ENCODE results near the gene FAM53A. TPM values are rescaled to one million over a fixed set of nuclear protein-coding genes. Genes with fewer than 3 reads are reported as not detected.

FAM53A gene
- total RNA-seq, 4 donors from 2014 or later: 1.3 to 3.2 TPM; not detected in 2

DNA sequence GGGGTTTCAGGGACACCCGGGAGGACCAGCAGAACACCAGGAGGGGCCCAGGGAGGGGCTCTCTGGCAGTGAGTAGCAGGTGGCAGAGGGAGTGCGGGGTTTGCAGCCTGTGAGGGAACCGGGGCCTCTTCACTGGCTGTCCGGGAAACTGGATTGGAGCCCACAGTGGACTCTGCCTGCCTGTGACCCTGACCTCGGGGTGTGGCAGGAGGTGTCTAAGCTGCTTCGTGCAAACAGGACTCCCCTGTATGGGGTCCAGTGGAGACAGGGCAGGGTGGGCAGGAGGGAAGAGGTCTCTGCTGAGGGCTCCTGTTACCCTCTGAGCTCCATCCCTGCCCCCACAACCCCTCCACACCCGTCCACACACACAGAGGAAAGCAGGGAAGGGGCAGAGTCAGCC, 50.1 kb downstream of the FAM53A start:
- no peak overlapping the region for H3K27ac ChIP-seq
- TF ChIP-seq, protein P1, sequence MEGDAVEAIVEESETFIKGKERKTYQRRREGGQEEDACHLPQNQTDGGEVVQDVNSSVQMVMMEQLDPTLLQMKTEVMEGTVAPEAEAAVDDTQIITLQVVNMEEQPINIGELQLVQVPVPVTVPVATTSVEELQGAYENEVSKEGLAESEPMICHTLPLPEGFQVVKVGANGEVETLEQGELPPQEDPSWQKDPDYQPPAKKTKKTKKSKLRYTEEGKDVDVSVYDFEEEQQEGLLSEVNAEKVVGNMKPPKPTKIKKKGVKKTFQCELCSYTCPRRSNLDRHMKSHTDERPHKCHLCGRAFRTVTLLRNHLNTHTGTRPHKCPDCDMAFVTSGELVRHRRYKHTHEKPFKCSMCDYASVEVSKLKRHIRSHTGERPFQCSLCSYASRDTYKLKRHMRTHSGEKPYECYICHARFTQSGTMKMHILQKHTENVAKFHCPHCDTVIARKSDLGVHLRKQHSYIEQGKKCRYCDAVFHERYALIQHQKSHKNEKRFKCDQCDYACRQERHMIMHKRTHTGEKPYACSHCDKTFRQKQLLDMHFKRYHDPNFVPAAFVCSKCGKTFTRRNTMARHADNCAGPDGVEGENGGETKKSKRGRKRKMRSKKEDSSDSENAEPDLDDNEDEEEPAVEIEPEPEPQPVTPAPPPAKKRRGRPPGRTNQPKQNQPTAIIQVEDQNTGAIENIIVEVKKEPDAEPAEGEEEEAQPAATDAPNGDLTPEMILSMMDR (IDR thresholded peaks at IDR 0.05): no peak
- no peak for TF ChIP-seq POLR2A (IDR thresholded peaks at IDR 0.05)
- H3K36me3 ChIP-seq: no peaks in the 10 kb centered on the region
- peaks cover 0 to 4% of the 10 kb centered on the region in 2 donors for H3K9me3 ChIP-seq
- intact Hi-C loops (cut with DNase I; ENCODE audit: low total_unique reads): loop anchor here (10.0 kb wide), 1 partner anchor 269 kb away; no protein-coding TSS in a partner anchor
- no peaks in the 10 kb centered on the region for H3K4me1 ChIP-seq
- no peaks in the 10 kb centered on the region for H3K27me3 ChIP-seq
- DNase-seq: no peak
- H3K4me3 ChIP-seq: no peak overlapping the region

DNA sequence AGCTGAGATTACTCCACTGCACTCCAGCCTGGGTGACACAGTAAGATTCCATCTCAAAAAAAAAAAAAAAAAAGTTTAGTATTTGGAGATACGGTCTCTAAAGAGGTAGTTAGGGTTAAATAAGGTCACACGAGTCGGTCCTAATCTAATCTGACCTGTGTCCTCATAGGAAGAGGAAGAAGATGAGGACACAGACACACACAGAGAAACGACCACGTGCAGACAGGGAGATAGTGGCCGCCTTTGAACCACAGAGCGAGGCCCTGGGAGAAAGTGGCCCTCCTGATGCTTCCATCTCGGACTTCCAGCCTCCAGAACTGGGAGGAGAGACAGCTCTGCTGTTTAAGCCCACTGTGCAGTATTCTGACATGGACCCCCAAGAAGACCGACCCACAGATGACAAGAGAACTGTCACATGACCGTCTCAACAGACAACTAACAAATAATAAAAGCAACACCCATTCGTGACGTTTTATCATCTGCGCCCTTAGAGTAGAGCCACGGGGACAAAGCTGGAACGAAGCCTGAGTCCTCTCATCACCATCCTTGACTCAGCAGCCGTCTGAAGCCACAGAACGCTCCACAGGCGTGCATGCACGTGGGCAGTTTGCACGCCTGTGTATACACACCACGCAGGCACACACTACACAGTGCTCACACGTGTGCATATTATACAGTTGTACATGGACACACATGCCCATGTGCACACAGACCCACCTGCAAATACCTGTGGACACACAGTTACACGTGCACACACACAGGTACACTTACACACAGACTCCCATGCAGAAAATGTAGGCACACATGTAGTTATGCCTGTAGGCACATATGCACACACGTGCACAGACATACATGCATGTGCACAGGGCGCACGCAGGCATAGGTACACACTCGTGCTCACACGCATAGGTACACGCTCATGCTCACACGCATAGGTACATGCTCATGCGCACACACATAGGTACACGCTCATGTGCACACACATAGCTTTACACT, 51.7 kb downstream of the FAM53A start:
- no peak for DNase-seq
- TF ChIP-seq POLR2A (IDR thresholded peaks at IDR 0.05): no peak
- TF ChIP-seq, protein P1 (IDR thresholded peaks at IDR 0.05): no peak
- Histone ChIP-seq H3K4me3 (no peak overlapping the region), H3K9me3 (peaks cover 0 to 4% of the 10 kb centered on the region in 2 donors), H3K4me1 (no peaks in the 10 kb centered on the region), H3K27ac (no peak overlapping the region), H3K27me3 (no peaks in the 10 kb centered on the region), H3K36me3 (no peaks in the 10 kb centered on the region)
- intact Hi-C loops (cut with DNase I; ENCODE audit: low total_unique reads): loop anchor here (10.0 kb wide), 1 partner anchor 268 kb away; no protein-coding TSS in a partner anchor

DNA sequence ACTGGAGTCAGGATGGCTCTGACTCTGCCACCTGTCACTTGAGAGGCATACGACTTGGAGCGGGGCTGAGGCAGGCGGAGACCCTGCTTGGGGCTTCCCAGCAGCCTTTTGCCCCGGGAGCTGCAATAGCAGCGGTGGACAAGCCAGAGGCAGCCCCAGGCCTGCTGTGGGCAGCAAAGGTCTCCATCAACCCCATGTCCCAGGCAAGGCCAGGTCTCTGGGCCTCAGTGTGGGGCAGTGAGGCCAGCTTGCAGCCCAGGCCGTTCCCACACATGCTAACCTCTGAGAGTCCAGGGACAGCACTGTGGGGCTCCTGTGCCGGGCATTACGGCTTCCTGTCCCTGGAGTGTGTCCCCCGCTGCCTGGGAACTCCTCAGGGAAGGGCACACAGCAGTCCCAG, 53.0 kb downstream of the FAM53A start:
- no peak overlapping the region for H3K27ac ChIP-seq
- TF ChIP-seq, protein P1 (IDR thresholded peaks at IDR 0.05): no peak
- no peaks in the 10 kb centered on the region for H3K27me3 ChIP-seq
- intact Hi-C loops (cut with DNase I; ENCODE audit: low total_unique reads): loop anchor here (10.0 kb wide), 1 partner anchor 266 kb away; no protein-coding TSS in a partner anchor
- DNase-seq: no peak
- H3K4me3 ChIP-seq: no peak overlapping the region
- H3K4me1 ChIP-seq: no peaks in the 10 kb centered on the region
- peaks cover 0 to 3% of the 10 kb centered on the region in 2 donors for H3K9me3 ChIP-seq
- H3K36me3 ChIP-seq: no peaks in the 10 kb centered on the region

DNA sequence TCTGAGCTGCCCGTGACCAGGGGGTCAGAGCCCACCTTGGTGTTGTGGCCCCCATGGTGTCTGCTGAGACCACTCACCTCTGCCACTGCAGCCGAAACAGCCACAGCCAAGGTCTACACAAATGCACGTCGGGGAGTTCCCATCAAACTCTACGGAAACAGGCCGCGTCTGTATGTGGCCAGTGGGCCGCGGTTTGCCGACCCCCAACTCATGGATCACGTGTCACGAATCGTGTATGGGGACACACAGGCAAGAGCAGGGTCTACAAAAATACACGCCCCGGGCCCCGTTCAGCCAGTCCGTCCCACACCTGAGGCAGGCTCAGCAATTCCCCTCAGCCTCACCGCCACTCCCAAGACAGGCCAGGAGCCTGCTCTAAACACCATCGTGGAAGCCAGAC, 53.8 kb downstream of the FAM53A start:
- no peaks in the 10 kb centered on the region for H3K27me3 ChIP-seq
- no peaks in the 10 kb centered on the region for H3K9me3 ChIP-seq
- H3K4me1 ChIP-seq: no peaks in the 10 kb centered on the region
- TF ChIP-seq, protein P1 (IDR thresholded peaks at IDR 0.05): no peak
- no peak for TF ChIP-seq POLR2A (IDR thresholded peaks at IDR 0.05)
- H3K27ac ChIP-seq: no peak overlapping the region
- H3K36me3 ChIP-seq: no peaks in the 10 kb centered on the region
- DNase-seq: no peak
- no peak overlapping the region for H3K4me3 ChIP-seq
- intact Hi-C loops (cut with DNase I; ENCODE audit: low total_unique reads): loop anchor here (10.0 kb wide), 1 partner anchor 265 kb away; no protein-coding TSS in a partner anchor

DNA sequence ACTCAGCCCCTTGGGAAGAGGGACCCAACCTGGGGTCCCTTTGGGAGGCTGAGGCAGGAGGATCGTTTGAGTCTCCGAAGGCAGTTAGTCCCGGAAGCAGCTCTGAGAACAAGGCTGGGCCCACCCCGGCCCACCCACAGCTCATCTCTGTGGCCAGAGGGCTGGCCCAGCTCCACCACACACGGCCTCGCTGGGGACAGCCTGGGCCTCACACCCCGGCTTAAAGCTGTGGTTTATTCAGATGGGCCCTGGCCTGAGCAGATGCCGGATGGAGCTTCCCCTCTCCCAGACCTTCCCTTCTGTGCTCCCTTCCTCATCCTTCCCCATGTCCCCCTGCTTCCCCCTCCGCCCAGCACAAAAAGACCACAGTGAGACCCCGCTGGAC, 54.4 kb downstream of the FAM53A start:
- H3K4me3 ChIP-seq: no peak overlapping the region
- no peak for DNase-seq
- no peaks in the 10 kb centered on the region for H3K4me1 ChIP-seq
- H3K36me3 ChIP-seq: no peaks in the 10 kb centered on the region
- H3K9me3 ChIP-seq: no peaks in the 10 kb centered on the region
- H3K27ac ChIP-seq: no peak overlapping the region
- no peaks in the 10 kb centered on the region for H3K27me3 ChIP-seq
- TF ChIP-seq, protein P1 (IDR thresholded peaks at IDR 0.05): no peak
- TF ChIP-seq POLR2A (IDR thresholded peaks at IDR 0.05): no peak
- intact Hi-C loops (cut with DNase I; ENCODE audit: low total_unique reads): loop anchor here (10.0 kb wide), 1 partner anchor 265 kb away; no protein-coding TSS in a partner anchor
